Activated CD4-positive, CD25-positive, alpha-beta regulatory T cell (primary cell): ENCODE measurements around the gene EXD3.
A peak's percentile ranks its signal among the peaks of the same experiment; 100 is the strongest.

Source experiments
- DNase-seq, 4 experiments: peaks; one replicate each; lab custom pipeline; 2025; lab: John Stamatoyannopoulos, UW

The EXD3 gene

DNA sequence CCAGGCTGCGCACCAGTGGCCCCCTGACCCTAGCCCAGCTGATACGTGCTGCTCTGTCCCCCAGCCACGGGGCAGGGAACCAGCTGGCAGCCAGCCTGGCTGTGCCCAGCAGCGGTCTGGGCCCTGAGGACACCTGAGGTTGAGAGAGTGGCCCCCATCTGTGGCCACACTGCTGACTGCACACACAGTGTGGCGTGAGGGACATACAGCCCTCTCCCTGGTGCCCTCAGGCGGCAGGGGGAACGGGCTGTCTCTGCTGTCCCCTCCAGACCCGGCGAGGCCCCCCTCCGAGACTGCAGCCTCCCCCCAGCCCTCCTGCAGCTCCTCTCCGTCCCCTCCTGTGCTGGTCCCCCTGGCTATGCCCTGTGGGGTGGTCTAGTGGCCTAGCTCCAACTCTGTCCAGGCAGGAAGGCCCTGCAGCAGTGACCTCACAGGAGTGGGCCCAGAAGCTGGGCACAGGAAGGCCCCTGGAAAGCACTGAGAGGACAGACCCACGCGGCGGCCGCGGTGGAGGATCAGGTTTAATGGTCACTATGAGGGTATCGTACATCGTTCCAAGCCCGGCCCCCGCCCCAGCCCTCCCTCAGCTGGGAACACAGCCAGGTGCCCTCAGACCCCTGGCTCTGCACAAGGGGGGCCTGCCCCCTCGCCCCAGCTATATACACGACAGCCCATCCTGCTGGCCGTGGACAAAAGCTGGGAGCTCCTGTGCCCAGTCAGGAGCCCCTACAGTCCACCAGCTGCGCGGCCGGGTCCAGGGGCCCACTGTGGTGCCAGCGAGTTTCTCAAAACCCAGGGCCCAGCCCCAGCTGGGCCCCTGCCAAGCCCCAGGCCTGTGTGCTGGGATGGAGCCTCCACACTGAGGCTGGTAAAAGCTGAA is 25.0 kb upstream of the EXD3 start:
- DNase-seq: no peak

DNA sequence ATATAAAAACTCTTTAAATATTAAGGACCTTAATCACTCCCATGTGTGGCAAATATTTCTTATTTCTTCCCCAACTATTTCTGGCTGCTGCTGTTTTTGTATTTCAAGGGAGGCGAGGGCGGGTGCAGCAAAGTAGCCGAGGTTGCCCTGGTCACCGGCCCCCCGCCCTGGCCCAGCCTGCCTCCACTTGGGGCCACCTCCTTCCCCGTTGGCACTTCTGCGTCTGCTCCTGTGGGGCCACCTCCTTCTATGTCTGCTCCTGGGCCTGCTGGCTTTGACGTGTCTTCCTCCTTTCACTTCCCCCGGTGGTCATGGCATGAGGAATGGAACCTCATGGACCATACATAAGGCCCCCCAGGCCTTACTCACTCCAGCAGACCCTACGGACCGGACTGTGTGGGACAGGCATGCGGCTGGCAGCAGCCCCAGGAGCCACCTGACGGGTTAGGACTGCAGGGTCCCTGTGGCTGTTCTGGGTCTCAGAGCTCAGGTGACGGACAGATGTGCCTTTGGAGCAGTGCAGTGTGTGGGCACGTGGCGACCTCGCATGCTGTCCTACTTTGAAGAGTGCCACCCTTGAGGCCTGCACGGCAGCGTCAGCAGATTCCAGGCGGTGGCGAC is 24.0 kb upstream of the EXD3 start:
- DNase-seq: no peak

DNA sequence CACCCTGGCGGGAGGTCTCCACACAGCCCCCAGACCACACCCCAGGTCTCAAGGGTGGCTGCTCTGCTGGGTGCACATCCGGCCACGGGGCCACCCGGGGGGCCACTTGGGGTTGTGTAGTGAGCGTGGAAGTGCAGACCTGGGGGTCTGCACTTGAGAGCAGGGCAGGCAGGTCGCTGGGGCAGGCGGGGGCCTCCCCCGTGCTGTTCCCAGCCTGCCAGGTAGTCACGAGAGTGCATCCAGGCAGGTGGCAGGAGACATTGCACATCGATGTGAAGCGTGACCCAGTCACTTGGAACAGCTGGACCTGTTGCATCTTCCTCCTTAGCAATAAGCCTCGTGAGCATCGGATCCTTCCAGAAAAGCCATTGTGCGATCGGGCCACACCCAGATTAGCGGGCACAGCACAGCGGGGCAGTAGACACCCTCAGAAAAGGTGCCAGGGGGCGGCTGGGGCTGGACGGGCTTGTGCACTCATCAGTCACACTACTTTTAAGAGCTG is 23.0 kb upstream of the EXD3 start:
- no peak for DNase-seq

DNA sequence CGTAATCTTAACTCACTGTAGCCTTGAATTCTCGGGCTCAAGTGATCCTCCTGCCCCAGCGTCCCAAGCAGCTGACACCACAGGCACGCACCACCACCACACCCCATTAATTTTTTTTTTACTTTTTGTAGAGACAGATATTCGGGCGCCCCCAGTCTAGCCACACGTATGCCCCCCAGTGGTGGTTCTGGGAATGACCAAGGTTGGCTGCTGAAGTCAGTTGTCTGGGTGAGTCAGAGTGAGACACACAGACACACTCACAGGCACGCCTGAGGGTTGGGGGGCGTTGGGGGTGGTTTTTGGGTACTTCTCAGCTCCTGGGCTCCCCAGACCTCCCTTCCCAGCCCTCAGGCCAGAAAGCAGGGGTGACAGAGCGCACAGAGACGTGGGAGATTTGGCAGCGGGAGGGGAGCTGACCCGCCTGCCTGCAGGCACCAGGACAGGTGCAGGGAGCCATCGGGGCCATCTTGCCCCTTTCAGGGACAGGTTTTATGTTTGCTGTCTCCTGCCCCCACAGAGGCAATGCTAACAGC is 22.4 kb upstream of the EXD3 start:
- peak; percentile 69 to 92 (median 76) for DNase-seq

DNA sequence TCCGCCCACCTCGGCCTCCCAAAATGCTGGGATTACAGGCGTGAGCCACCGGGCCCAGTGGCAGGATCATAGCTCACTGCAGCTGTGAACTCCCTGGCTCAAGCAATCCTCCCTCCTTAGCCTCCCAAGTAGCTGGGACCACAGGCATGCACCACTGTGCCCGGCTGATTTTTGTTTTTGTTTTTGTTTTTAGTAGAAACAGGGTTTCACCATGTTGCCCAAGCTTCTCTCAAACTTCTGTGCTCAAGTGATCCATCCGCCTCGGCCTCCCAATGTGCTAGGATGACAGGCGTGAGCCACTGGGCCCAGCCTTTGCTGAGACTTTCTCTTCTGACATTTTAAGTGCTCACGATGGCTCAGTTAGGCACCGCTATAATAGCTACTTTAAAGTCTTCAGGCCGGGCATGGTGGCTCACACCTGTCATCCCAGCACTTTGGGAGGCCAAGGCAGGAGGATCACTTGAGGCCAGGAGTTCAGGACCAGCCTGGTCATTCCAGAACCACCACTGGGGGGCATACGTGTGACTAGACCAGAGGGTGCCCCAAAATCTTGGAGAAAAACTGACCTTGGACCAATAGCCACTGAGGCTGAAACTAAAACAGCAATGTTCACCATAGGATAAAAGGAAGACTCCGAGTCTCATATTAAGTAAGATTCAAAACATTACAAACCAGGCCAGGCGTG is 21.3 kb upstream of the EXD3 start:
- DNase-seq: no peak

DNA sequence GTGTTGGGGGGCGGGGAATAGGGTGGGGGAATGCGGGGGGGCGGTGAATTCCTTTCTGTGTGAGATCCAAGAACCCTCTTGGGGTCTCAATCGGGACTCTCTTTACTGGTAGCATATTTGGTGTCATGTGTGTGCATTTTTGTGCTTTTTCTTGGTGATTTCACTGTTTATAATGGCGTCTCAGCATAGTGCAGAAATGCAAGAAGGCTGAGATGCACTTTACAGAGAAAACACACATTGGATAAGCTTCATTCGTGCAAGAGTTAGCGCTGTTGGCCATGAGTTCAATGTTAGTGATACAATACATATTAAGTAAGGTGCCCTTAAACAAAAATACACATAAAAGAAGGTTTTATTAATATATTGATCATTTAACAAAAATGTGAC is 19.0 kb upstream of the EXD3 start:
- DNase-seq: no peak

DNA sequence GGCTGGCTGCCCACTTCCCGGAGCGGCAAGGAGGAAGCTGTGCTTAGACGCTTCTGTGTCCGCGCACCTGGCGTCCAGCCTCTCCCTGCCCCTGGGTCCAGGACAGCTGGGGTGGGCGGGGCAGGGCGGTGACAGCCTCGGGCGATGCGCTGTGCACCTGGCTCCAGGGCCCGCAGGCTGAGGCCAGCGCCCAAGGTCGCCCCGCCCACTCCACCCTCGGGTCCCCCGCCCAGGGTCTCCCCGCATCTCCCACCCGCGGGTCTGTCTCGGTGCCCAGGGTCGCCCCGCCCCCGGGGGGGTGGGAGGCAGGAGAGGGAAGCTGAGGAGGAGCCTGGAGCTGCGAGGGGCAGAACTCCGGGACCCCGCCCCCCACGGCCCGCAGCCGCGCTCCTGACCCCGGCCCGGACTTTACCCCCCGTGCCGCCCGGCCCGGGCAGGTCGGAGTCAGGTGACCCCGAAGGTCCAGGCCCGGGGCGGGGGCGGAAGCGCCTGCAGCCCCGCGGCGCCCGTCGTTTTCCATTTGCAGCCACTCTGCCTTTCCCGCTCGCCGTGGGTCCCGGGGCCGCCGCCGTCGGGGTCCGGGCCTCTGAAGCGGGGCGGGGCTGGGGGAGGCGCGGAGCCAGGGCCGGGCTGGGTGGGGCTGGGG is 18.4 kb upstream of the EXD3 start, which contains the start of gene ENTPD8:
Gene ENTPD8, minus strand, starts transcription at position 69 of the 646 bp plus-strand sequence. CDS start 3,072 bp downstream, outside the sequence.
- no peak for DNase-seq

DNA sequence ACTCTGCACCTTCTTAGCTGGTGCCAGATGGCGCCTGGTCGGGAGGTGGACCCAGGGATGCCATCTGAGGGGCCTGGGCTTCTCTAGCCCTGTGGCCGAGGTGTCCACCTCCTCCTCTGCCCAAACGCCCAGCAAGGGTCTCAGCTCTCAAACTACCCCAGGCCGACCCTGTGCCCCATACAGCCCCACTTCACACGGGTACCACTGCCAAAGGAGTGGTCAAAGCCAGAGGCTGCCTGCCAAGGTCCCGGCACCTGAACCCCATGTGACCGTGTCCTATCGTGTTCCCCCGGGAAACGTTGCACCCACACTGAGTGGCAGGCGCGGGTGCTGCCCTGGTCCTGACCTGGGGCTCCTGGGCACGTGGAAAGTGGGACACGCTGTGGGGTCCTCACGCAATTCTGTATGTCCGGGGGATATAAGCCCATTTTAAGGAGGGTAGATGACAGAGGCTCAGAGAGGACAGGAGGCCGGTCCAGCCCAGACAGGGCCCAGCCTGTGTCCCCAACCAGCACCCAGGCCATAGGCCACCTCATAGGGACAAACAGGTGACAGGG is 16.3 kb upstream of the EXD3 start:
- DNase-seq: no peak

DNA sequence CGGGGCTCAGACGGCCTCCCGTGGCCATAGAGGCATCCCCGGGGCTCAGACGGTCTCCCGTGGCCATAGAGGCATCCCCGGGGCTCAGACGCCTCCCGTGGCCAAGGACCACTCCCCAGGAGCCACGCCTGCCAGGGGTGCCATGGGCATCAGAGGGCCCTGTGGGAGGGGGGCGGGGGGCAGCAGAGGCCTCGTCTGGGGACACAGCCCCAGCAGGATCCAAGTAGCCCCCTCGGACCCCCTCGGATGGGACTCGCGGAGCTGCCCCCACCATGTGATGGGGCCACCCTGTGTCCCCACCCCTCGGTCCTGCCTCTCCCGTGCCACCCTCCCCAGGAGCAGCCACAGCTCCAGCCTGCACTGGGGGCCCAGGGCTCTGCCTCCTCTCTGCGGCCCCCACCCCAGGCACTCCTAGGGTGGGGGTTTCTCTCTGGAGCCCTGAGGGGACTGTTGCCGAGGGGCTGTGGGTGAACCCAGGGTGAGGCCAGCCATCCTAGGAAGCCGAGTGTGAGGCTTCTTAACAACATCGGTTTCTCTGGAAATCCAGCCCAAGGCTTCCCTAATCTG is 15.7 kb upstream of the EXD3 start:
- no peak for DNase-seq

DNA sequence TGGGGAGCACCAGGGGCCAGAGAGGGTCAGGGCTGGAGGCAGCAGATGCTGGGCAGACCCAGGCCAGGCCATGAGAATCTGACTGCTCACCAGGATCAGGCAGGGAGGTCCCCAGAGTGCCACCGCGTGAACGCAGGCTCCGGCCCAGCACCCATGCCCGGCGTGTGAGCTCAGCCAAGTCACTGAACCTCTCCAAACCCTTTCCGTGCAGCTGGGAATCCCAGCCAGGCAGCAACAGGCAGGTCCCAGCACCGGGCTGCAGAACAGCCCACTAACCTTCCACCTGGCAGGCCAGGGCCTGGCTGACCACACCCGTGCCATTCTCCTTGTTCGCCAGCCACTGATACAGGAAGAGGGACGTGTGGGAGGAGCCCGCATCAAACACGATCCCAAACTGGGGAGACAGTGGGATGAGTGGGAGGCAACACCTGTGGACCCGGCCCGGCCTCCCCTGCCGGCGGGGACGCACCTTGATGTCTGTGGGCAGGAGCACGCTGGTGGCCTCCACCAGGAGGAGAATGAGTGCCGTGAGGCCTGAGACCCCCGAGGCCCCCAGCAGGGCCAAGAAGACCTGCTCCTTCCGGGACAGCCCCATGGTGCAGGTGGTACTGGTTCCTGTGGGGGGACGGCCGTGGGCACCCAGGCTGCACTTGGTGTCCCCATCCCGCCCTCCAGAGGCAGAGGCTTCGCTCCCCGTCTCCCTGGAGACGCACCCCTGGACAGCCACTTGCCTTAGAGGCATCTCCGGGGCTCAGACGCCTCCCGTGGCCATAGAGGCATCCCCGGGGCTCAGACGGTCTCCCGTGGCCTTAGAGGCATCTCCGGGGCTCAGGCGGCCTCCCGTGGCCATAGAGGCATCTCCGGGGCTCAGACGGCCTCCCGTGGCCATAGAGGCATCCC is 15.0 kb upstream of the EXD3 start:
- no peak for DNase-seq

DNA sequence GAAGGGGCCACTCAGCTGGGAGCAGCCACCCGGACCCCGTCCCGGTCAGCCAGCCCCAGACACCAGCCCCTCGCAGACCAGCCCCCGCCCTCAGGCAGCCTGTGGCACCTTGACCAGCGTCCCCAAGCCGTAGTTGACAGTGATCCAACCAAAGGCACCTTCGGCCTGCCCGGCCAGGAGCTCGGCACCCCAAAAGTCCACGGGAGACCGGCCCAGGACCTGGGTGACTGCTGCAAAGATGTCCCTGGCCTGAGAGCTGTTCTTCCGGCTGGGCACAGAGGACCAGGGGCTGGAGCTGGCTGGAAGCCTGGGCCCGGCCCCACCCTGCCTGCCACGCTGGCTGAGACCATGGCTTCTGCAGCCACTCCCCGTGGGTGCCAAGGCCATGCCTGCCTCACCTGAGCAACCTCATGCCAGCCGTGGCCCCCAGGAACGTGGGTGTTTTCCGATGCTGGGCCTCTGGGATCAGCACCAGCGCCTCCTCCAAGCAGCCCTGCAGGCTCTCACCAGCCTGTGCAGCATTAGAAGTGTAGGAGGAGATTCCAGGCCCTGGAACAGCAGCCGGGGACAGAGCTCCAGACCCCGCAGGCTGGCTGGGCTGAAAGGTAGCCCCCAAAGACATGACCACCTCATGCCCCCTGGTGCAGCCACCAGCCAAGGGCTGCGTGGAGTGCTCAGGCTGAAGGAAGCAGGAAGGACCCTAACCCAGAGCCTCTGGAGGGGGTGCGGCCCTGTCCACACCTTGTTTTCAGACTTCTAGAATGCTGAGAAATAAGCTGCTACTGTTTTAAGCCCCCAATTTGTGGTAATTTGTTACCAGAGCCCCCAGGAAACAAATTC is 14.0 kb upstream of the EXD3 start:
- no peak for DNase-seq

DNA sequence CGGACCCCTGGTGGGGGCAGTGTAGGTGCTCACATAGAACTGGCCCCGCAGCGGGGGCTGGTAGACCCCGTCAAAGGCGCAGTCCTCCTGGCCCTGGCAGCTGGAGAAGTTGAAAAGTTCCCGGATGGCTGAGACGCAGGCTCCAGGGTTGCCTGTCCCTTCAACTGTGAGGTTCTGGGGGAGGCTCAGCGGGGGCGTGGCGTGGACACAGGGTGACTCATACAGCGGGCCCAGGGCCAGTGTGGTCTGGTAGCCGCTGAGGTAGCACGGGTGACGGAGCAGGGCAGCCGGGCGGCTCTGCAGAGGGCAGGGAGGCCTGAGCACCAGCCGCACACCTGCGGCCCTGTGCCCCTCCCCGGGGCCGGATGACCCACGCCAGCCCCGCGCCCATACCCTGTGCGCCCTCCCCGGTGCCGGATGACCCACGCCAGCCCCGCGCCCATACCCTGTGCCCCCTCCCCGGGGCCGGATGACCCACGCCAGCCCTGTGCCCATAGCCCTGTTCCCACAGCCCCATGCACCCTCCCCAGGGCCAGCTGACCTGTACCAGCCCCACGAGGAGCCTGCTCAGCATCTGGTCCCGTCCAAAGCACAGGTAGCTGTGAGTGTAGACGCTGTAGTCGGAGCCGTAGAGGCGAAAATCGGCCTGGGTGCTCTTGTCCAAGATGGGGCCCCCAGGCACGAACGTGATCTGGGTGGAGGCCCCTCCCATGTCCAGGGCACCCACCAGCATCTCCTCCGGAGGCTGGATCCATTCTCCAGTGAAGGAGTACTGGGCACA is 13.2 kb upstream of the EXD3 start:
- no peak for DNase-seq

DNA sequence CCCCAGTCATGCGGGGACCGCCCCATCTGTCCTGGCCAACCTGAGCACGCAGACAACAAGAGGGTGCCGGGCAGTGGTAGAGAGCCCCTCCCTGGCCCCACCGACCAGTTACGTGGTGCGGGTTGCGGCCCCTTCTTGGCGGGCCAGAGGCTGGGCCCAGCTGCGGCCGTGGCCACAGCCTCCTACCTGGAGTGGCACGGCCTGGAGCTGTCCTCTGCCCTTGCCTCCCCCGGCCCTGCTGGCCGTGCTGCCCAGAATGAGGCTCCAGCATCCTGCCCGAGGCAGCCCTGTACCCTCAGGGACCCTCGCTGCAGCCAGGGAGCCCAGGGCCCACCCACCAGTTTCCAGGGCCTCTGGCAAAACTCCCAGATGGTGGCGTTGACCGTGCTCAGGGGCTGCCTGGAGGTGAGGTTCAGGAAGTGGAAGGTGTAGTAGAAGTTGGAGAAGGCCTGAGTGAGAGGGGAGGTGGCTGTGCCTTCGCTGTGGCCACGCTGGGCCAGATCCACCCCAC is 12.5 kb upstream of the EXD3 start:
- no peak for DNase-seq

DNA sequence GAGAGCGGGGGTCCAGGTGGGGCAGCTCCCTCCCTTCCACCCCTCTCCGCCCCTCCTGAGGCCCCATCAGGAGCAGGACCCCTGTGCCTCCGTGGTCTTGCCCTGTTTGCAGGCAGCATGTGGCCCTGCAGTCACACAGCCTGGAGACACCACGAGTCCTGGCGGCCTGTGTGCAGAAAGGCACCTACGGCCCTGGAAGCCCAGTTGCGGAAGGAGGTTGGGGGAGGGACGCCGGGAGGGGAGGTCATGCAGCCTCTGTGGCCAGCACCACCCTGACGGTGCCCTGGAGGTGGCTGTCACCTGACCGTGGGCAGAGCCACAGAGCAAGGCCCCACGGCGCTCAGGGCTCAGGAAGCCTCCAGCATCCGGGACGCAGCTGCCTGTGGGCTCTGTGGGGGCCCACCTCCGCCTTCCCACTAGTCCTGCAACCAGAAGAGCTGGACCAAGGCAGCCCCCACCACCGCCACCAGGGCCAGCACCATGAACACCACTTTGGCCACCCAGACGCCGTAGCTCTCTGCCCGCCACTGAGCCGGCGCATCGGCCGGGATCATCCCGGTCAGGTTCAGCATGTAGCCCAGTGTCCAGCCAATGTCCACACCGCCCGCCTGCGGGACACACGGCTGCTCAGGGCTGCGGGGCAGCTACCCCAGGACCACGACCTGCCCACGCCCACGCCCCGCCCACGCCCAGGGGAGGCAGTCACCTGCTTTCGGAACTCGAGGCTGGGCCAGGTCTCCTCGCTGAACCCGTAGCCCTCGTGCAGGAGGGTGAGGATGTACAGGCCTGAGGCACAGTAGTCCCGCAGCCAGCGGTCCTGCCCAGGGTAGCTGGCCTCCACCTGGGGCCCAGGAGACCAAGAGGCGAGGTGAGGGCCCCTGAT is 11.8 kb upstream of the EXD3 start:
- DNase-seq: no peak

DNA sequence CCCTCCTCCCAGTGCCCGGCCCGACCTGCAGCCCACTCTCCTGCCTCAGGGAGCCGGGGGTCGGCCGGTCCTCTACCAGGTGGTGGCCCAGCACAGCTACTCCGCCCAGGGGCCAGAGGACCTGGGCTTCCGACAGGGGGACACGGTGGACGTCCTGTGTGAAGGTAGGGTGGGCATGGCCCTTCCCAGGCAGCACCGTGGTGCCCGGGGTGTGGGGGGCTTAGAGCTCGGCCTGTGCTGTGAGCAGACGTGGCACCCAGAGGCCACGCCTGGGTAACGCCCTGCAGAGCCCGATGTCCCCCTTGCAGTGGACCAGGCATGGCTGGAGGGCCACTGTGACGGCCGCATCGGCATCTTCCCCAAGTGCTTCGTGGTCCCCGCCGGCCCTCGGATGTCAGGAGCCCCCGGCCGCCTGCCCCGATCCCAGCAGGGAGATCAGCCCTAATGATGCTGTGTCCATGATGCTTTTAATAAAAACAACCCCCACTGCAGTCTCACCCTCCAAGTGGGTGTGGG is 11.0 kb upstream of the EXD3 start:
- DNase-seq: no peak

DNA sequence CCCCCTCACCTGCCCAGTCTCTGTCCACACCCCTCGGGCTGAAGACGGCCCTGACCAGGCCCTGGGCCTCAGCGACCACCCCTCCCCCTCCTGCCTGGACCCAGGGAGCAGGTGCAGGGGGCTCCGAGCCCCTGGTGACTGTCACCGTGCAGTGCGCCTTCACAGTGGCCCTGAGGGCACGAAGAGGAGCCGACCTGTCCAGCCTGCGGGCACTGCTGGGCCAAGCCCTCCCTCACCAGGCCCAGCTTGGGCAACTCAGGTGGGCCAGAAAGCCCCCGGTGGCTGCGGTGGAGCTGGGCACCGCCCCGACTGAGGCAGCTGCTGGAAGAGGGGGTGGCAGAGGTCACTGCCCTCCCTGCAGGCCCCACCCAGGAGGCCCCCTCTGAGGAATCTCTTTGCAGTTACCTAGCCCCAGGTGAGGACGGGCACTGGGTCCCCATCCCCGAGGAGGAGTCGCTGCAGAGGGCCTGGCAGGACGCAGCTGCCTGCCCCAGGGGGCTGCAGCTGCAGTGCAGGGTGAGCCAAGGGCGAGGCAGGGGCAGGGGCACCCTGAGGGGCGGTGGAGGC is 10.5 kb upstream of the EXD3 start:
- no peak for DNase-seq
